Measurements from ENCODE around the gene GTF3C2. TPM values are rescaled to one million over a fixed set of nuclear protein-coding genes. Genes with fewer than 3 reads are reported as not detected.

GTF3C2 gene
- polyA plus RNA-seq, result 51.9 TPM
- long read RNA-seq, donor 1, partial matches to known transcripts, result 0 of 1 reads
- long read RNA-seq, donor 1, other reads (novel, unspliced or antisense), result 0 of 1 reads
- long read RNA-seq, donor 2, partial matches to known transcripts, result 0 of 2 reads
- long read RNA-seq, donor 2, other reads (novel, unspliced or antisense), result 0 of 2 reads
- long read RNA-seq, donor 3, result 0 reads
- long read RNA-seq, donor 4, partial matches to known transcripts, result 0 of 1 reads
- long read RNA-seq, donor 4, other reads (novel, unspliced or antisense), result 0 of 1 reads
- long read RNA-seq, donor 5, partial matches to known transcripts, result 0 of 1 reads
- long read RNA-seq, donor 5, other reads (novel, unspliced or antisense), result 0 of 1 reads
- long read RNA-seq, donor 6, partial matches to known transcripts, result 0 of 3 reads
- long read RNA-seq, donor 6, other reads (novel, unspliced or antisense), result 0 of 3 reads
- long read RNA-seq, donor 7, partial matches to known transcripts, result 0 of 1 reads
- long read RNA-seq, donor 7, other reads (novel, unspliced or antisense), result 0 of 1 reads
- long read RNA-seq, donor 8, partial matches to known transcripts, result 0 of 4 reads
- long read RNA-seq, donor 8, other reads (novel, unspliced or antisense), result 0 of 4 reads
- long read RNA-seq, donor 9, partial matches to known transcripts, result 11 of 13 reads
- long read RNA-seq, donor 9, other reads (novel, unspliced or antisense), result 0 of 13 reads
- long read RNA-seq, donor 10, partial matches to known transcripts, result 93 of 114 reads
- long read RNA-seq, donor 10, other reads (novel, unspliced or antisense), result 20 of 114 reads
- long read RNA-seq, donor 11, partial matches to known transcripts, result 5 of 6 reads
- long read RNA-seq, donor 11, other reads (novel, unspliced or antisense), result 0 of 6 reads

GRCh38 chr2:27356382-27357181 is at the start of gene GTF3C2:
TSS of gene GTF3C2 (minus strand) at chr2:27356764. CDS start at chr2:27343554, 13,210 bp downstream.
- H3K4me1 ChIP-seq (ENCODE audit: control insufficient read depth, insufficient read depth, low read length), result peaks cover 14% of the 10 kb centered on the region
- no peaks in the 10 kb centered on the region for H3K36me3 ChIP-seq (ENCODE audit: control insufficient read depth, insufficient read depth, low read length)
- no peaks in the 10 kb centered on the region for H3K27me3 ChIP-seq (ENCODE audit: control insufficient read depth, insufficient read depth, low read length)
- no CpG with 5 or more reads among the region's 67 CpGs for WGBS (ENCODE audit: insufficient coverage, low lambda C conversion rate)
- H3K27ac ChIP-seq (ENCODE audit: low read length), result peak within 1 kb of the TSS; percentile 92
- H3K9me3 ChIP-seq (ENCODE audit: control insufficient read depth, low read depth, low read length), result no peaks in the 10 kb centered on the region
- DNase-seq, result peak; percentile 96 to 99
- H3K4me3 ChIP-seq (ENCODE audit: low read length), result peak within 1 kb of the TSS; percentile 77

- H3K4me1 ChIP-seq (ENCODE audit: control insufficient read depth, insufficient read depth, low read length), result no peaks in the 10 kb centered on the region
- no peaks in the 10 kb centered on the region for H3K27me3 ChIP-seq (ENCODE audit: control insufficient read depth, insufficient read depth, low read length)
- H3K27ac ChIP-seq (ENCODE audit: low read length), result no peak overlapping the region
- no peaks in the 10 kb centered on the region for H3K36me3 ChIP-seq (ENCODE audit: control insufficient read depth, insufficient read depth, low read length)
- no CpG with 5 or more reads among the region's 2 CpGs for WGBS (ENCODE audit: insufficient coverage, low lambda C conversion rate)
- H3K4me3 ChIP-seq (ENCODE audit: low read length), result no peak overlapping the region
- H3K9me3 ChIP-seq (ENCODE audit: control insufficient read depth, low read depth, low read length), result no peaks in the 10 kb centered on the region
- no peak for DNase-seq
Measured at GRCh38 chr2:27400348-27401135, 44.0 kb upstream of the GTF3C2 start.

GRCh38 chr2:27398962-27399361 is 42.4 kb upstream of the GTF3C2 start:
- Histone ChIP-seq H3K4me1 (ENCODE audit: control insufficient read depth, insufficient read depth, low read length) (no peaks in the 10 kb centered on the region), H3K27ac (ENCODE audit: low read length) (no peak overlapping the region), H3K36me3 (ENCODE audit: control insufficient read depth, insufficient read depth, low read length) (no peaks in the 10 kb centered on the region), H3K27me3 (ENCODE audit: control insufficient read depth, insufficient read depth, low read length) (no peaks in the 10 kb centered on the region), H3K9me3 (ENCODE audit: control insufficient read depth, low read depth, low read length) (no peaks in the 10 kb centered on the region), H3K4me3 (ENCODE audit: low read length) (no peak overlapping the region)
- 100% methylated on average over 1 of the region's 5 CpGs for WGBS (ENCODE audit: insufficient coverage, low lambda C conversion rate)
- DNase-seq, result no peak

DNA sequence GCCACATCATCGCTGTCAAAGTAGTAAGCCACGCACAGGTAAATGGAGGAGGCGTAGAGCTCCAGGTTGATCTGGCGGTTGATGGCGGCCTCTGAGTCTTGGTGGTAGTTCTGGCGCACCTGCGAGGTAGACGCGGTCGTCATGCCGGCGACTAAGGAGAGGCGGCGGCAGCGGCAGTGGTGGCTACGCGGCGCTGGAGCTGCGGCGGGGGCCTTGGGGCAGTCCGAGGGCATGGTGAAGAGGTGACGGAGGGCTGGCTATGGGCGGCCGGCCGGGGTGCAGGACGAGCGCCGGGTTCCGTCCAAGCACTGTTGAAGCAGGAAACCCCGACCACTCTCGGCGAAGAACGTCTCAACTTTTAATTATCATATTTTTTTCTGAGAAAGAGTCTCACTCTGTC is 36.7 kb upstream of the GTF3C2 start:
- H3K4me1 ChIP-seq (ENCODE audit: control insufficient read depth, insufficient read depth, low read length), result no peaks in the 10 kb centered on the region
- no peak for DNase-seq
- no CpG with 5 or more reads among the region's 33 CpGs for WGBS (ENCODE audit: insufficient coverage, low lambda C conversion rate)
- H3K4me3 ChIP-seq (ENCODE audit: low read length), result no peak overlapping the region
- H3K27ac ChIP-seq (ENCODE audit: low read length), result no peak overlapping the region
- no peaks in the 10 kb centered on the region for H3K9me3 ChIP-seq (ENCODE audit: control insufficient read depth, low read depth, low read length)
- peaks cover 12% of the 10 kb centered on the region for H3K36me3 ChIP-seq (ENCODE audit: control insufficient read depth, insufficient read depth, low read length)
- H3K27me3 ChIP-seq (ENCODE audit: control insufficient read depth, insufficient read depth, low read length), result no peaks in the 10 kb centered on the region

- Histone ChIP-seq H3K36me3 (ENCODE audit: control insufficient read depth, insufficient read depth, low read length) (peaks cover 14% of the 10 kb centered on the region), H3K4me1 (ENCODE audit: control insufficient read depth, insufficient read depth, low read length) (no peaks in the 10 kb centered on the region), H3K9me3 (ENCODE audit: control insufficient read depth, low read depth, low read length) (no peaks in the 10 kb centered on the region), H3K27me3 (ENCODE audit: control insufficient read depth, insufficient read depth, low read length) (no peaks in the 10 kb centered on the region), H3K27ac (ENCODE audit: low read length) (no peak overlapping the region), H3K4me3 (ENCODE audit: low read length) (no peak overlapping the region)
- 94% methylated on average over 3 of the region's 9 CpGs for WGBS (ENCODE audit: insufficient coverage, low lambda C conversion rate)
- no peak for DNase-seq
Measured at GRCh38 chr2:27390822-27391679, 34.5 kb upstream of the GTF3C2 start.

DNA sequence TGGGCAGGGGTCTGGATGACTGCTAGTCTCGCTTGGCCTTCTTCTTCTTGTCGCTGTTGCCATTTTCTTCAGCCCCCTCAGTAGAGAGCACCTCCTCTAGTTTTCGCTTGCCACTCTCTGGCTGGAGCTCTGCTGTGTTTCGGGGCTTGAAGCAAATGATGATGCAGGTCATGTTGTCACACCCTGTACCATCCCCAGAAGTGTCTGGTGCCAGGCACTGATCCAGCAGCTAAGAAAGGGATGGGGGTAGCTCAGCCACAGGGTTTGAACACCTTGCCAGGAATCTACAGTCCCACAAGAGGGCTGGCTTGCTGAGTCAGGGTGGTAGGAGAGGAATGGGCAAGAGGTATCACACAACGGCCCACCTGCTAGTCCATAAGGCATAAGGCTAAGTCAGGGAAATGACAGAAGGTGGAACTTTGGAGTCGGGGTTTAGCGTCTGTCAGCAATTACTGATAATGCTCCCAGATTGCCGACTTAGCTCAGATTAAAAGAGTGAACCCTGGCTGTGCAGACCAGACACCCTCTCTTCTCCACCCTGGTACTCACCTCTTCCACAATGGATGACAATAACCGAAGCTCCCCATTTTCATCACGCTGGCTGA is 25.1 kb upstream of the GTF3C2 start:
- DNase-seq, result peak in 1 of 2 donors; percentile 28
- Histone ChIP-seq H3K36me3 (ENCODE audit: control insufficient read depth, insufficient read depth, low read length) (peaks cover 66% of the 10 kb centered on the region), H3K27me3 (ENCODE audit: control insufficient read depth, insufficient read depth, low read length) (no peaks in the 10 kb centered on the region), H3K4me1 (ENCODE audit: control insufficient read depth, insufficient read depth, low read length) (peaks cover 17% of the 10 kb centered on the region), H3K4me3 (ENCODE audit: low read length) (no peak overlapping the region), H3K27ac (ENCODE audit: low read length) (peak overlapping the region; percentile 97), H3K9me3 (ENCODE audit: control insufficient read depth, low read depth, low read length) (no peaks in the 10 kb centered on the region)
- WGBS (ENCODE audit: insufficient coverage, low lambda C conversion rate), result no CpG with 5 or more reads among the region's 10 CpGs

DNA sequence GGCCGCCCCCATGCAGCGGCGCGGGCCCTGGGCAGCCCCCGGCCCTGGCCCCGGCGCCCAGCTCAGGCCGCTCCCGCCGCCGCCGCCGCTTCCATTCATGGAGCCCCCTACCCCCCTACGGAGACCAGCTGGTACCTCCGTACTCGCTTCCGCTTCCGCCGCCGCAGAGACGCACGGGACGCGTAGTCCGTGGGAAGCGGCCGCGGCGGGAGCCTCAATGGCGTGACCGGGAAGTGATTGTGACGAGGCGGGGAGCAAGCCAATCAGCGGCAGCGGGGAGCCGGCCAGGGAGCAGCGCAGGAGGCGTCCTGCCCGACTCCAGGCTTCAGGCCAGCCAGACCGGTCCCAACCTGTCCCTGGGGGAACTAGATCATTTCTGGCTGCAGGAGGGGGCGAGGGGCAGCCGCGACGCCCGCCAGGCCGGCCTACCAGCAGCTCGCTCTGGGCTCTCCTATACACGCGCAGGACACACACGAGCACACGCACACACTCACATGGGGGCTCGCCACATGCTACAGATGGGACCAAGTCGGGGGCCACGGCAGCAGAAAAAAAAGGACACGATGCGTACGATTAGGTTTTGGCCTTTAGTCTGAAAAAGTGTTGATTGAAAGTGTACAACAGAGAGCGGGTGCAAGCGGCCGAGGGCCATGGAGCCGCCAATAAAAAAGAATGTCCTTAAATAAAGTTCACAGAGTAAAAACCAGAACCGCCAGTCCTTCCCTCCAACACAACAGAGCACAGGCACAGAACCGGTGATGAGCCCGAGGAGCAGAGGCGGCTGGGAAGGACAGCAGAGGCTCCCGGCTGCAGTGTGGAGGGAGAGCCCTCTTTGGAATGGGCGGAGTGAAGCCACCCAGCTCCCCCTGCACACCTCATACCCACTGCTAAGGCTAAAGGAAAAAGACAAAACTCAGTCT is 24.3 kb upstream of the GTF3C2 start, which contains the start of gene ZNF513:
Gene ZNF513 (minus strand): TSS at position 109 of the 920 bp plus-strand sequence. CDS start 208 bp downstream, outside the sequence.
- DNase-seq, result peak; percentile 94 to 97
- peaks cover 17% of the 10 kb centered on the region for H3K4me1 ChIP-seq (ENCODE audit: control insufficient read depth, insufficient read depth, low read length)
- no peaks in the 10 kb centered on the region for H3K9me3 ChIP-seq (ENCODE audit: control insufficient read depth, low read depth, low read length)
- H3K4me3 ChIP-seq (ENCODE audit: low read length), result peak within 1 kb of the TSS; percentile 65
- H3K27ac ChIP-seq (ENCODE audit: low read length), result peak within 1 kb of the TSS; percentile 97
- 40% methylated on average over 2 of the region's 67 CpGs for WGBS (ENCODE audit: insufficient coverage, low lambda C conversion rate)
- peaks cover 69% of the 10 kb centered on the region for H3K36me3 ChIP-seq (ENCODE audit: control insufficient read depth, insufficient read depth, low read length)
- H3K27me3 ChIP-seq (ENCODE audit: control insufficient read depth, insufficient read depth, low read length), result no peaks in the 10 kb centered on the region

Data from large intestine (tissue), 12 donors.